Right lung (tissue), 5 donors: ENCODE data around the gene CELSR1. TPM values are rescaled to one million over a fixed set of nuclear protein-coding genes. Genes with fewer than 3 reads are reported as not detected.

Experiments
- DNase-seq, 2 donors: peaks; one replicate each; pipeline ENCODE4 v3.0.0-alpha.2; 2013
- polyA plus RNA-seq, 5 donors: library from polyadenylated mRNA; unstranded; fragments of 120-200 nt; gene quantifications; one replicate each; pipeline versions ENCODE4 v1.2.1 to v1.2.3, GENCODE V29; 2013; ENCODE audit warnings: inconsistent platforms in 1 of 5, low replicate concordance in 1 of 5; ENCODE audit not compliant: insufficient read length in 5 of 5, insufficient read depth in 1 of 5

Gene CELSR1
- polyA plus RNA-seq, 5 donors, result 22.6 to 40.5 (median 26.4) TPM

GRCh38 chr22:46354176-46354992 lies 183.0 kb downstream of the CELSR1 start:
- DNase-seq, result no peak

DNA sequence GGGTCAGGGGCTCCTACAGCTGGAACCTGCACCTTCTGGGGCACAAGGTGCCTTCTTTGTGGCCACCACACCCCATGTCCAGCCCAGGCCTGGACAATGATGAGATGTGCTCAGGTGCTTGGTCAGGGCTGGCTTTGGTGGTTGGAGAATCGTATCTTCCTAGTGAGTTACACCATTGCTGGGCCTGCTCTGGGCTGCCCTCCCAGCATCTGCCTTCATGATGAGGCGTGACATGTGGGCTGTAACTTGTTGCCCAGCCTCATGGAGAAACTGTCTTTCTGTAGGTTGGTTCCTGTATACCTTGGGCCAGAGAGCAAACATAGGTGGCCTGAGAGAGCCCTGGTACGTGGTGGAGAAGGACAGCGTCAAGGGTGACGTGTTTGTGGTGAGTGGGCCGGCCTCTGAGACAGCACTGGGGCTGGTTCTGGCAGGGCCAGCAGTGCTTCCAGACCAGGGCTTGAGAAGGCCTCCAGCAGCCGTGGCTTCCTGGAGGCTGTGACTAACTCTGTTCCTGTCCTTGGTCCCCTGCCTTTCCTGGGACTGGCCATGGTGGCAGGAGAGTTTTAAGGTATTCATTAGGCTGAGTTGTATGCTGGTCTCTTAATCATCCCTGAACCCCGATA lies 183.8 kb downstream of the CELSR1 start:
- DNase-seq, result no peak

- DNase-seq, result no peak
These were observed 184.6 kb downstream of the CELSR1 start for GRCh38 chr22:46352691-46353386.

DNA sequence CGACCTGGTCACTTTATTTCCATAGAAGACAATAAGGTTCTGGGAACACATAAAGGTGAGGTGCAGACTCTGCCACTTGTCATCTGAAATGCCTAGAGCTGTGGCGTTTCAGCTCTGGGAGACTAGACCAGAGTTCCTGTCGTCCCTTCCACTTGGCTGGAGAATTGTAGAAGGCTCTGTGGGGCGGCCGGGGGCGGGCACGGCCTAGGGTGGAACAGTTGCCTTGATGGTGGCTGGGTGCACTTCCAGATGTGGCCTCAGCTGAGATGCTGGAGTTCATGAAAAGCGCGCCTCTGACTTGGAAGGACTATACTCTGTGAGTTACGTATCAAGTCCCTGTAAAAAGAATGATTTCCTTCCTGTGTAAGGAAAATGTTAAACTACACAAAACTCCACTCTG lies 185.1 kb downstream of the CELSR1 start:
- DNase-seq, result no peak

DNA sequence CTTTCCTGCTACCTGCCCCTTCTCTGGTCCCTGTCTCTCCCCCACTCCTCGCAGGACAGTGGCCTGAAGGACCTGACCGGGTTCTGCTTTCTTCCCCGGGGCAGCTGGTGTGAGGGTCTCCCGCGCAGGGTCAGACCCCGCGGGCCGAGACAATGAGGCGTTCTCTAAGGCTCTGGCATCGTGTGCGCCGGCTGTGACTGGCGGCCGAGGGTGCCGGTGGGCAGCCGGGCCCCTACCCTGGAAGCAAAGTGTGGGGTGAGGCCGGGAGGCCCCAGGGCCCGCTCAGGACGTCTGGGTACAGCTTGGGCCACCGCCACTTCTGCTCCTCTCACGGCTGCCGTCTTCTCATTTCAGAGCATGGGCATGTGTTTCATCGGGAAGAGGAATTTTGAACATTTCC lies 185.7 kb downstream of the CELSR1 start:
- DNase-seq, result no peak

DNA sequence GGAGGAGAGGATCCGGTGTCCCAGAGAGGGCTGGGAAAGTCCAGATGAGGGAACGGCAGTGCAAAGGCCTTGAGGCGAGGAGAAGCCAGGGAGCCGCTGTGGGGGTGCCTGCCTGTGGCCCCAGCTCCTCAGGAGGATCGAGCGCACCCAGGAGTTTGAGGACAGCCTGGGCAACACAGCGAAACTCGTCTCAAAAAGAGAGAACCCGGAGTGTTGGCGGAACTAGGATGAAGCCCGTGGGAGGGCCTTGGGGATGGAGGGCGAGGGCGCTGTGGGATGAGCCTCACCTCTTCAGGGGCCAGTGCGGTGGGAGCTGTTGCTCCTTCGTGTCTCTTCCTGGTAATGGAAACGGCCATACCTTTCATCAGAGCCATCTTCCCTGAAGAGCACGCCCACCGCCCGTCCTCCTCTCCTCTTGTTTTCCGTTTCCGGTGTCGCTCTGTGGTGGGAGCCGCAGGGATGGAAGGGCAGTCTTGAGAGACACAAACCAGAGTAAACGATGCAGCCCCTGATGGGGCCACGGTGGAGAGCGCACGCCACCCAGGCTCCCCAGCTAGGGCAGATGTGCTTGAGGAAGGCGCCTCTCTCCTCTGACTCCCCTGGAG lies 186.2 kb downstream of the CELSR1 start:
- DNase-seq, result no peak

DNA sequence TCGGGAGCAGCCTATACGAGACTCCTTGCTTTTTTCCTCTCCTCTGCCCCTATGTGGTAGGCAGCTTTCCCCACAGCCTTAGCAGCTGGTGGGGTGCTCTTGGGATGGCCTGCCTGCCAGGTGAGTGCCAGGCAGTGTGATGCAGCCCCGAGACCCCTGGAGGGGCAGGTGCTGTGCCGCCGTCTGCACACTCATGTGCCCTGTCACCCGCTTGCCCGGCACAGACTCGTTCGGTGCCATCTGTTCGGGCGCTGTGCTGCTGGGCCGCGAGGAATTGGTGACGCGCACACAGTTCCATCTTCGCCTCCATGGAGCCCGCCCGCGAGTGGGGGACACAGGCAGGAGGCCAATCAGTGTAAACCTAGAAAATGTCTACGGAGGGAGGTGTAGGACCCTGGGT lies 186.8 kb downstream of the CELSR1 start:
- DNase-seq, result no peak

DNA sequence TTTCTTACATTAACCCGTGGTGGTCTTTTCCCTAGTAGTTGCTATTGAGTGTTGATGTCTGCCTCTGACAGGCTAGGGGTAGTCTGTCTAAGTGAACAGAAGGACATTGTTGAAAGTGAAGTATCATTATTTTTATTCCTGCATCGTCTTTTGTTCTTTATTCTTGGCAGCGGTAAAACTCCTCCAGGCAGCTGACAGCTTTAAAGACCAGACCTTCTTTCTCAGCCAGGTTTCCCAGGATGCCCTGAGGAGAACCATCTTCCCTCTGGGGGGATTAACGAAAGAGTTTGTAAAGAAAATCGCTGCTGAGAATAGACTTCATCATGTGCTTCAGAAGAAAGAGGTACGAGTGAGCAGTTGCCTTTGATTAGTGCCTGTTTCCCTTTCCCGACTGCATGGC lies 187.3 kb downstream of the CELSR1 start:
- DNase-seq, result no peak

GRCh38 chr22:46349681-46350080 lies 187.7 kb downstream of the CELSR1 start:
- no peak for DNase-seq

DNA sequence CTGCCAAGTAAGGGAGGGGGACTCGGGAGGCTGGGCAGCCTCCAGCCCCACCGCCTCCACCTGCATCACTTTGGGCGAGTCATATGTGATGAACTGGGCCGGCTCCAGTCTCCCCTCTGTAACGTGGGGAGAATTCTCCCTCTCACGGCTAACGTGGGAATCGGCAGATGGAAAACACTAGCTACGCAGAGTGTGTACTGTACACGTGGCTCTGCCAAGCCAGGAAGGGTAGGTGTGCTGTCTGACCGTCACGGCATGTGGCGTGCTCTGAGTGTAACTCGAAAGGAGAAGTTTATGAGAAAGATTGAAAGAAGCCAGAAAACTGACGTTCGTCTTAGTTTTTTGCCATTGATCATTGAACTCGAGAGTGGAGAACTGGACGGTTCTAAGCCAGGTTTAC lies 188.2 kb downstream of the CELSR1 start:
- DNase-seq, result no peak

- no peak for DNase-seq
These were observed 189.2 kb downstream of the CELSR1 start for GRCh38 chr22:46348099-46348695.

DNA sequence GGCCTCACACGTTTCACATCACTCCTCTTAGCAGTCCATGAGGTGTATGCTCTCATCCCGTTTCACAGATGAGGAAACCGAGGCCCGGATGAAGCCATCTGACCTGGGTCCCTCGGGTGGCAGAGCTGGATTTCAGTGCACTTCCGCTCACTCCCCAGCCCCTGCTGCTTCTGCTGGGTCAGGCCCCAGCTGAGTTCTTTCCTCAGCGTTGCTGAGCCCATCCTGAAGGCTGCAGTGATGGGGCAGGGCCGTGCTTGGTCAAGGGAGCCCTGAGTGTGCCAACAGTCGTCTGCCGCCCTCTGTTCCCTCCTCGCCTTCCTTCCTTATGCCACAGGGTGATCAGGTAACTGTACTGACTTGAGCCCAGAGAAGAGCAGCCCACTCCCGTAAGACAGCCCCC lies 189.8 kb downstream of the CELSR1 start:
- no peak for DNase-seq

GRCh38 chr22:46346680-46347405 lies 190.6 kb downstream of the CELSR1 start:
- no peak for DNase-seq

DNA sequence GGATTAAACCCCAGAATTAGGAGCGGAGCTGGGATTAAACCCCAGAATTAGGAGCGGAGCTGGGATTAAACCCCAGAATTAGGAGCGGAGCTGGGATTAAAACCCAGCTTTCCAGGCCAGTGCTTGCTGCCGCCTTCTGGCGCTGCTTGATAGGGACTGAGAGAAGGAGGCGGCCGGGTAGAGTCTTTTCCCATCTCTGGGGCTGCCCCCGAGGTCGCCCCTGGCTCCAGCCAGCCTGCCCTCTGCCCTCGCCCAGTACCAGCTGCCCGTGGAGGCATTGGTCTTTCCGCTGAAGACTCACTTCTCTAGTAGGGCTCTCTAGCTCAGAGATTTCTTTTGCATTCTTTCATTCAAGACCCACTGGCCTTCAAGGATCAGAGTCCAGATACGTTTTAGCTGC lies 196.7 kb downstream of the CELSR1 start:
- DNase-seq, result no peak

DNA sequence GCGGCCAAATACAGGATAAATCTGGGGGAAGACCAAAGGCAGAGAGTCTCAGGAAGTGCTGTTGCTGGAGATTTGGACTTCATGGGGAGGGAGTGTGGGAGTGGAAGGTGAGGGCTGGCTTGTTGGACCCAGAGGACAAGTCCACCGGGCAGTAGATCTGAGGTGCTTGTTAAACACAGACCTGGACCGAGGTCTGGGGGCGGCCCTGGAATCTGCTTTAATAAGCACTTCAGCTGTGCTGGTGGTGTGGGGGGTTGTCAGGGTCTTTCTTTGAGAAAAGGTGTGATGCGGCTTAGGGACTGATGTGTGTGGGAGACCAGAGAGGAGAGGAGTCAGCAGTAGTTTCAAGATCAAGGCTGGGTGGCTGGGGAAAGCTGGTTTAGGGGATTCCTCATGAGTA lies 197.5 kb downstream of the CELSR1 start:
- no peak for DNase-seq

DNA sequence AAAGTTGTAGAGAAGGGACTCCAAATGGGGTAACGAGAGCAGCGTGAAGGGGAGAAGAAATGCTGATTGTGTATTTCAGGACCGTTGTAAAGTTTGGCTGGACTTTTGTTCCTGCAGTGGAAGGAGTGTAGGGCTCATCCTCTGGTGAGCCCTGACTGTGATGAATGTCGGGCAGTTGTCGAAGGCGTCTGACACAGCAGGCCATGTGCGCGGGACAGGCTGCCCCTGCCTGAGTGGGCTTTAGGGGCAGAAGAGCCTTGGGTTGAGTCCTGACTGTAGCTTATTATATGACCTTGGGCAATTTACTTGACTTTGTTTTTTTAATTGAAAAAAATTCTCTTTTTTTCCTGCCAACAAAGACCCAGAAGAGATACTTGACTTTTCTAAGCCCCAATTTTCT lies 198.8 kb downstream of the CELSR1 start:
- DNase-seq, result no peak

GRCh38 chr22:46337870-46338269 lies 199.6 kb downstream of the CELSR1 start:
- DNase-seq, result no peak

GRCh38 chr22:46336119-46337078 lies 201.0 kb downstream of the CELSR1 start:
- no peak for DNase-seq

DNA sequence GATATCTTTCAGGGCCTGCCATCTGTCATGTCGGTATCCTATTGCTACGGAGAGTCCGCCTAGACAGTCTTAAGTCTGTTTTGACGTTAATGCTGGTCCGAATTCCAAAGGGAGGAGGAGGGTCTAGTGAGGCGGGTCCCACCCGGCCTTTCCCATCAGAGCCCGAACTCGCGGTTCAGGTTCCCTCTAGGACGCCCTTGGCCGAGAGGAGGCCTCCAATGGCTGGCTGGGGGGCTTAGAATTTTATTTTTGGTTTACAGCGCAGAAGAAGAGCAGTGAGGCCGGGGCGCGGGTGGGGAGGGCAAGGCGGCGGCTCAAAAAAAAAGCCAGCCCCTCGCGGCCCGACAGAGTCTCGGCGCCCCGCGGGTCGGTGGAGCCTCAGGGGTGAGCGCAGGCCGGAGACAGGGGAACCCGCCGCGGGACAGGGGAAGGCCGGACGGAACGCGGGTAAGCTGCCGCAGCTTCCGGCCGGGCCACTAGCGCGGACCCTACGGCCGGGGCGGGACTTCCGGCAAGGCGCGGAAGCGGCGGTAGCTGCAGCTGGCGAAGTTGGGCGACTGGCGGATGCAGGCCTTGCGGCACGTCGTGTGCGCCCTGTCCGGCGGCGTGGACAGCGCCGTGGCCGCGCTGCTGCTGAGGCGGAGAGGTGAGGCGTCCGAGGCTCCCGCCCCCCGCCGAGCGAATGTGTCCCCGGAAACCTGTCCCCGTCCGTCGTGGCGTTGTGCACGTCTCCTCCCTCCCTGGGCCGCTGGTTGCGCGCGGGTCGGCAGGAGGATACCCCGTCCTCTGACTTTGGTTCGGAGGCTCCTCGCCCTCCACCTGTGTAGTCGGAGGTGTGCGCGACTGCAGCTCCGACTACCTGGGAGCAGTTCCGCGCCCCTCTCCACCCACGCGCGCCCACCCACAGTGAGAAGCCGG lies 202.0 kb downstream of the CELSR1 start, which contains the start of gene TRMU:
Gene TRMU, plus strand, starts transcription at position 514 of the 918 bp plus-strand sequence. Its CDS starts 51 bp downstream, at position 565.
- peak; percentile 78 to 81 for DNase-seq
